Neural progenitor cell (in vitro differentiated cells): ENCODE data around the gene RNLS.

ENCODE experiments used
- CTCF ChIP-seq: fragments of 200-600 bp; sonication (generic); IDR thresholded peaks from 2 replicates; pipeline ENCODE4 v1.5.1; 2017; ENCODE audit warnings: antibody characterized with exemption, mild to moderate bottlenecking
- EZH2 ChIP-seq: fragments of 200-600 bp; sonication (generic); IDR thresholded peaks from 2 replicates; pipeline ENCODE4 v1.6.1; 2017; ENCODE audit warnings: antibody characterized with exemption, mild to moderate bottlenecking, moderate library complexity
- EZH2phosphoT487 ChIP-seq: fragments of 200-600 bp; sonication (generic); IDR thresholded peaks from 2 replicates; pipeline ENCODE4 v1.6.1; 2017; ENCODE audit warnings: antibody characterized with exemption

GRCh38 chr10:88525371-88526069, 57.6 kb downstream of the RNLS start:
- TF ChIP-seq CTCF (no peak), EZH2phosphoT487 (no peak), EZH2 (no peak)
